Liver (tissue), 9 donors: ENCODE data around the gene RCN2. TPM values are rescaled to one million over a fixed set of nuclear protein-coding genes. Genes with fewer than 3 reads are reported as not detected.
A peak's percentile ranks its signal among the peaks of the same experiment; 100 is the strongest.

Source experiments
- DNase-seq: peaks from one replicate; pipeline ENCODE4 v3.0.0-alpha.2; 2017; ENCODE audit warnings: low spot score
- H3K27ac ChIP-seq, 2 donors: one replicate each; pipeline ENCODE4 v1.7.0; 2013; ENCODE audit warnings: inconsistent platforms in 2 of 2, low read length in 2 of 2, control low read depth in 1 of 2, low read depth in 1 of 2, mild to moderate bottlenecking in 1 of 2
- H3K27me3 ChIP-seq, 4 donors: one replicate each; pipeline versions ENCODE4 v1.6.1 to v1.7.0; 2013; ENCODE audit warnings: low read length in 3 of 4, inconsistent platforms in 1 of 4, mild to moderate bottlenecking in 1 of 4, moderate library complexity in 1 of 4; ENCODE audit not compliant: control insufficient read depth in 4 of 4, insufficient read depth in 4 of 4
- H3K36me3 ChIP-seq, 4 donors: one replicate each; pipeline versions ENCODE4 v1.6.1 to v1.7.0; 2013; ENCODE audit warnings: low read length in 3 of 4, mild to moderate bottlenecking in 3 of 4, low read depth in 1 of 4, moderate library complexity in 1 of 4; ENCODE audit not compliant: control insufficient read depth in 4 of 4, insufficient read depth in 3 of 4
- H3K4me1 ChIP-seq, 4 donors: one replicate each; pipeline versions ENCODE4 v1.6.1 to v1.7.0; 2013; ENCODE audit warnings: low read length in 3 of 4, mild to moderate bottlenecking in 3 of 4, moderate library complexity in 1 of 4; ENCODE audit not compliant: control insufficient read depth in 4 of 4, insufficient read depth in 4 of 4
- H3K4me3 ChIP-seq, 3 donors: one replicate each; pipeline versions ENCODE4 v1.6.1 to v1.7.0; 2013; ENCODE audit warnings: low read length in 3 of 3, control low read depth in 1 of 3, low read depth in 1 of 3, mild to moderate bottlenecking in 1 of 3
- H3K9ac ChIP-seq, 2 donors: one replicate each; pipeline ENCODE4 v1.7.0; 2013; ENCODE audit warnings: low read length in 2 of 2, mild to moderate bottlenecking in 2 of 2, moderate library complexity in 2 of 2, control low read depth in 1 of 2, low read depth in 1 of 2
- H3K9me3 ChIP-seq, 4 donors: one replicate each; pipeline versions ENCODE4 v1.6.1 to v1.7.0; 2013; ENCODE audit warnings: low read length in 3 of 4; ENCODE audit not compliant: control insufficient read depth in 4 of 4
- ATF3 ChIP-seq: IDR thresholded peaks from 2 replicates; pipeline ENCODE4 v1.6.1; 2016; ENCODE audit warnings: antibody characterized with exemption
- EGR1 ChIP-seq, 2 donors: IDR thresholded peaks; 2 replicates each; pipeline ENCODE4 v1.6.1; 2016 to 2018; ENCODE audit warnings: antibody characterized with exemption in 2 of 2, low read depth in 2 of 2
- FOXA1 ChIP-seq: IDR thresholded peaks from 2 replicates; pipeline ENCODE4 v1.6.1; 2016; ENCODE audit warnings: antibody characterized with exemption
- FOXA2 ChIP-seq: IDR thresholded peaks from 2 replicates; pipeline ENCODE4 v1.6.1; 2016; ENCODE audit warnings: antibody characterized with exemption
- GABPA ChIP-seq, 2 donors: IDR thresholded peaks in 1 of 2; conservative IDR thresholded peaks in 1 of 2; 2 replicates each; pipeline ENCODE4 v1.6.1; 2016; ENCODE audit warnings: antibody characterized with exemption in 2 of 2, mild to moderate bottlenecking in 1 of 2, moderate library complexity in 1 of 2
- HNF4G ChIP-seq: IDR thresholded peaks from 2 replicates; pipeline ENCODE4 v1.6.1; 2016; ENCODE audit warnings: antibody characterized with exemption
- JUND ChIP-seq, 2 donors: IDR thresholded peaks; 2 replicates each; pipeline ENCODE4 v1.6.1; 2016; ENCODE audit warnings: antibody characterized with exemption in 2 of 2
- NR2F2 ChIP-seq: IDR thresholded peaks from 2 replicates; pipeline ENCODE4 v1.6.1; 2016; ENCODE audit warnings: antibody characterized with exemption
- RAD21 ChIP-seq, 2 donors: IDR thresholded peaks; 2 replicates each; pipeline ENCODE4 v1.6.1; 2016; ENCODE audit warnings: antibody characterized with exemption in 2 of 2, mild to moderate bottlenecking in 2 of 2
- RXRA ChIP-seq, 2 donors: IDR thresholded peaks; 2 replicates each; pipeline ENCODE4 v1.6.1; 2017 to 2018; ENCODE audit warnings: antibody characterized with exemption in 2 of 2, mild to moderate bottlenecking in 1 of 2
- TAF1 ChIP-seq: conservative IDR thresholded peaks from 2 replicates; pipeline ENCODE4 v1.6.1; 2016; ENCODE audit warnings: antibody characterized with exemption, mild to moderate bottlenecking
- YY1 ChIP-seq: IDR thresholded peaks from 2 replicates; pipeline ENCODE4 v1.6.1; 2016; ENCODE audit warnings: antibody characterized with exemption, mild to moderate bottlenecking
- WGBS: extraction: QIAGEN DNeasy Blood & Tissue Kit; methylation state at CpG from one replicate; pipeline ENCODE4 v1.1.7; 2013; 5-methylcytosine and 5-hydroxymethylcytosine counted together
- polyA plus RNA-seq, 2 donors: library from polyadenylated mRNA; stranded (reverse) in 1 of 2; unstranded in 1 of 2; fragments of 200-250 nt in 1 of 2; fragments of >200 nt in 1 of 2; fragmentation: Nextera tagmentation in 1 of 2; extraction: Ambion mirVana in 1 of 2; gene quantifications; one replicate each; pipeline versions ENCODE4 v1.2.1 to v1.2.3, GENCODE V29; 2013 to 2015
- total RNA-seq, 2 donors: library from RNA; depleted of rRNA; stranded (reverse); fragments of >200 nt; gene quantifications; one replicate each; pipeline ENCODE4 v1.2.3, GENCODE V29; 2014
- TF ChIP-seq, protein P1 (sequence below): IDR thresholded peaks from 2 replicates; pipeline ENCODE4 v1.6.1; 2016; ENCODE audit warnings: antibody characterized with exemption, mild to moderate bottlenecking
- TF ChIP-seq, protein P2 (sequence below): IDR thresholded peaks from 2 replicates; pipeline ENCODE4 v1.6.1; 2016; ENCODE audit warnings: antibody characterized with exemption
- TF ChIP-seq, protein P3 (sequence below): fragments of 150-350 bp; IDR thresholded peaks from 2 replicates; pipeline ENCODE4 v1.5.1; 2017; ENCODE audit warnings: improper control_type of control experiment, low read depth, low read length; ENCODE audit not compliant: missing input control
- TF ChIP-seq, protein P4 (sequence below): IDR thresholded peaks from 2 replicates; pipeline ENCODE4 v1.6.1; 2016; ENCODE audit warnings: antibody characterized with exemption
- donor health status: healthy.
- donor health status: healthy.
- donor health status: healthy.
- donor health status: healthy.
- donor health status: healthy.

The RCN2 gene
- total and polyA plus RNA-seq, 4 donors: 8.7 to 28.2 (median 15.1) TPM

DNA sequence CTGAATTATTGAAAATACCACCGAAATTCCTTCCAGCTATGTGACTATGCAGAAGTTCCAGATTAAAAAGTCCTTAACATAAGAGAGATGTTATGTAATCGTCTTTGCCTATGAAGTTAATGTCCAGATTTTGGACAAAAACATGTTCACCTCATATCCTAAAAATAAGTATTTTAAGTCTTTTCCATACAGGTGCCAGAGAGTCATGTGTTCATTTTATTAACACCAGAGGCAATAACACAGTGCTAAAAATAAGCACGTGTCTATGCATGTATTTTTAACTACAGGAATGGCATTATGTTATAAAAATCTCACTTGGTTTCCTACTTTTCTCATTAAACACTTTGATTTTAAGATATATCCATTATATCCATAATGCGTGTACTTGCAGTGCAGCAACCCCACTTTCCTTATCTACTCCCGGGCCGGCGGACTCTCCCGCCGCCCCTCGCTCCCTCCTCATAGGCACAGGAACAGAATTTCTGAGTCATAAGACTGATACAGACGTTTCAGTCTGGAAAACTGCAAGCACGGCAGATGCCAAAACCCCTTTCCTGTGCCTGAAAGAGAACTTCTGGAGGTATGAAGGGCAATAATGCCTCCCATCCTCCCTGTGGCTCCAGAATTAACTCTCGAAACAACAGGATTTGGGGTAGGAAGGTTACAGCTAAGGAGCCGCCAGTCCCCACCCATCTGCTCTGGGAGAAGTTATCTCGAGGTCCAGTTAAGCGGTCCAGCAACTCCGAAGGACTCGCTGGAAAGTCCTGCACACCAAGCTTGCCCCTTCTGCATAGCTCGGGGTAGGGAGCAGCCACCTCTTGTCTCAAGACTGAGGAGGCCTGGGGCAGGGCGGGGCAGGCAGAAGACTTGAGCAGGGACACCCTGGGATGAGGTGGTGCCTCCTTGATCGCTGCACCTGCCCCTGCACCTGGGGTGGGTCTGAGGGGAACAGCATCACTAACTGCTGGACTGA is 41.1 kb downstream of the RCN2 start:
- Histone ChIP-seq H3K9me3 (no peaks in the 10 kb centered on the region), H3K4me1 (no peaks in the 10 kb centered on the region), H3K36me3 (no peaks in the 10 kb centered on the region), H3K9ac (no peak overlapping the region), H3K27ac (no peak overlapping the region), H3K27me3 (no peaks in the 10 kb centered on the region), H3K4me3 (no peak overlapping the region)
- TF ChIP-seq TAF1 (no peak), JUND (IDR thresholded peaks at IDR 0.05) (peak in 1 of 2 donors; percentile 42), GABPA (IDR thresholded peaks at IDR 0.05 in 1 of 2, conservative IDR thresholded peaks at IDR 0.05 in 1 of 2) (no peak)
- no peak for DNase-seq
- 66% methylated on average over 21 of the region's 21 CpGs for WGBS

DNA sequence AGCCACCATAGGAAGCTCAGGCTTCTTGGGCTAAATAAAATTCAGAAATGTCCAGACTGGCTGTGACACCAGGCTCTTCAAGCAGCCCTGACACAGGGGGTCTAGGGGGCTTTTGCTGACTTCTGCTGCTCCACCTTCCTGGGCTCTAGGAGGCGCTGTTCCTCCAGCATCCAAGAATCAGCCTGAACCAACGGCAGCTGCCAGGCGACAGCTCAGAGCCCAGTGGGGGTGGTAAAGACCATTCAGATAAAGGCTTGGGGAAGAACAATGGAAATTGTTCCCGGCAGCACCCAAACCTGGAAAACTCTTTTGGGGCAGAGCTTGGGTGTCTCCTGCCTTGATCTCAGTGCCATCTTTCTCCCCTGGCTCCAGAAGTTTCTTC is 41.8 kb downstream of the RCN2 start:
- H3K9ac ChIP-seq: no peak overlapping the region
- DNase-seq: no peak

GRCh38 chr15:76973906-76974305 is 42.4 kb downstream of the RCN2 start:
- Histone ChIP-seq H3K36me3 (no peaks in the 10 kb centered on the region), H3K27me3 (no peaks in the 10 kb centered on the region), H3K4me3 (no peak overlapping the region), H3K4me1 (no peaks in the 10 kb centered on the region), H3K27ac (no peak overlapping the region), H3K9ac (no peak overlapping the region), H3K9me3 (peaks cover 0 to 2% (median 0%) of the 10 kb centered on the region in 4 donors)
- DNase-seq: no peak
- TF ChIP-seq GABPA (IDR thresholded peaks at IDR 0.05 in 1 of 2, conservative IDR thresholded peaks at IDR 0.05 in 1 of 2) (no peak), RXRA (IDR thresholded peaks at IDR 0.05) (no peak), YY1 (no peak), FOXA1 (no peak), NR2F2 (no peak), RAD21 (IDR thresholded peaks at IDR 0.05) (no peak), FOXA2 (no peak), HNF4G (no peak), EGR1 (IDR thresholded peaks at IDR 0.05; ENCODE audit: low read depth in 2 of 2) (no peak), JUND (IDR thresholded peaks at IDR 0.05) (no peak), ATF3 (no peak)
- TF ChIP-seq, protein P1, sequence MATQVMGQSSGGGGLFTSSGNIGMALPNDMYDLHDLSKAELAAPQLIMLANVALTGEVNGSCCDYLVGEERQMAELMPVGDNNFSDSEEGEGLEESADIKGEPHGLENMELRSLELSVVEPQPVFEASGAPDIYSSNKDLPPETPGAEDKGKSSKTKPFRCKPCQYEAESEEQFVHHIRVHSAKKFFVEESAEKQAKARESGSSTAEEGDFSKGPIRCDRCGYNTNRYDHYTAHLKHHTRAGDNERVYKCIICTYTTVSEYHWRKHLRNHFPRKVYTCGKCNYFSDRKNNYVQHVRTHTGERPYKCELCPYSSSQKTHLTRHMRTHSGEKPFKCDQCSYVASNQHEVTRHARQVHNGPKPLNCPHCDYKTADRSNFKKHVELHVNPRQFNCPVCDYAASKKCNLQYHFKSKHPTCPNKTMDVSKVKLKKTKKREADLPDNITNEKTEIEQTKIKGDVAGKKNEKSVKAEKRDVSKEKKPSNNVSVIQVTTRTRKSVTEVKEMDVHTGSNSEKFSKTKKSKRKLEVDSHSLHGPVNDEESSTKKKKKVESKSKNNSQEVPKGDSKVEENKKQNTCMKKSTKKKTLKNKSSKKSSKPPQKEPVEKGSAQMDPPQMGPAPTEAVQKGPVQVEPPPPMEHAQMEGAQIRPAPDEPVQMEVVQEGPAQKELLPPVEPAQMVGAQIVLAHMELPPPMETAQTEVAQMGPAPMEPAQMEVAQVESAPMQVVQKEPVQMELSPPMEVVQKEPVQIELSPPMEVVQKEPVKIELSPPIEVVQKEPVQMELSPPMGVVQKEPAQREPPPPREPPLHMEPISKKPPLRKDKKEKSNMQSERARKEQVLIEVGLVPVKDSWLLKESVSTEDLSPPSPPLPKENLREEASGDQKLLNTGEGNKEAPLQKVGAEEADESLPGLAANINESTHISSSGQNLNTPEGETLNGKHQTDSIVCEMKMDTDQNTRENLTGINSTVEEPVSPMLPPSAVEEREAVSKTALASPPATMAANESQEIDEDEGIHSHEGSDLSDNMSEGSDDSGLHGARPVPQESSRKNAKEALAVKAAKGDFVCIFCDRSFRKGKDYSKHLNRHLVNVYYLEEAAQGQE: no peak
- TF ChIP-seq, protein P2, sequence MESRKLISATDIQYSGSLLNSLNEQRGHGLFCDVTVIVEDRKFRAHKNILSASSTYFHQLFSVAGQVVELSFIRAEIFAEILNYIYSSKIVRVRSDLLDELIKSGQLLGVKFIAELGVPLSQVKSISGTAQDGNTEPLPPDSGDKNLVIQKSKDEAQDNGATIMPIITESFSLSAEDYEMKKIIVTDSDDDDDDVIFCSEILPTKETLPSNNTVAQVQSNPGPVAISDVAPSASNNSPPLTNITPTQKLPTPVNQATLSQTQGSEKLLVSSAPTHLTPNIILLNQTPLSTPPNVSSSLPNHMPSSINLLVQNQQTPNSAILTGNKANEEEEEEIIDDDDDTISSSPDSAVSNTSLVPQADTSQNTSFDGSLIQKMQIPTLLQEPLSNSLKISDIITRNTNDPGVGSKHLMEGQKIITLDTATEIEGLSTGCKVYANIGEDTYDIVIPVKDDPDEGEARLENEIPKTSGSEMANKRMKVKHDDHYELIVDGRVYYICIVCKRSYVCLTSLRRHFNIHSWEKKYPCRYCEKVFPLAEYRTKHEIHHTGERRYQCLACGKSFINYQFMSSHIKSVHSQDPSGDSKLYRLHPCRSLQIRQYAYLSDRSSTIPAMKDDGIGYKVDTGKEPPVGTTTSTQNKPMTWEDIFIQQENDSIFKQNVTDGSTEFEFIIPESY: no peak
- TF ChIP-seq, protein P3, sequence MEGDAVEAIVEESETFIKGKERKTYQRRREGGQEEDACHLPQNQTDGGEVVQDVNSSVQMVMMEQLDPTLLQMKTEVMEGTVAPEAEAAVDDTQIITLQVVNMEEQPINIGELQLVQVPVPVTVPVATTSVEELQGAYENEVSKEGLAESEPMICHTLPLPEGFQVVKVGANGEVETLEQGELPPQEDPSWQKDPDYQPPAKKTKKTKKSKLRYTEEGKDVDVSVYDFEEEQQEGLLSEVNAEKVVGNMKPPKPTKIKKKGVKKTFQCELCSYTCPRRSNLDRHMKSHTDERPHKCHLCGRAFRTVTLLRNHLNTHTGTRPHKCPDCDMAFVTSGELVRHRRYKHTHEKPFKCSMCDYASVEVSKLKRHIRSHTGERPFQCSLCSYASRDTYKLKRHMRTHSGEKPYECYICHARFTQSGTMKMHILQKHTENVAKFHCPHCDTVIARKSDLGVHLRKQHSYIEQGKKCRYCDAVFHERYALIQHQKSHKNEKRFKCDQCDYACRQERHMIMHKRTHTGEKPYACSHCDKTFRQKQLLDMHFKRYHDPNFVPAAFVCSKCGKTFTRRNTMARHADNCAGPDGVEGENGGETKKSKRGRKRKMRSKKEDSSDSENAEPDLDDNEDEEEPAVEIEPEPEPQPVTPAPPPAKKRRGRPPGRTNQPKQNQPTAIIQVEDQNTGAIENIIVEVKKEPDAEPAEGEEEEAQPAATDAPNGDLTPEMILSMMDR: no peak
- TF ChIP-seq, protein P4, sequence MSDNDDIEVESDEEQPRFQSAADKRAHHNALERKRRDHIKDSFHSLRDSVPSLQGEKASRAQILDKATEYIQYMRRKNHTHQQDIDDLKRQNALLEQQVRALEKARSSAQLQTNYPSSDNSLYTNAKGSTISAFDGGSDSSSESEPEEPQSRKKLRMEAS: no peak
- 93% methylated on average over 2 of the region's 2 CpGs for WGBS

More for the DNA sequence above, 41.8 kb downstream of the RCN2 start:
- Histone ChIP-seq H3K4me3 (no peak overlapping the region), H3K27ac (no peak overlapping the region), H3K27me3 (no peaks in the 10 kb centered on the region), H3K4me1 (no peaks in the 10 kb centered on the region), H3K9me3 (no peaks in the 10 kb centered on the region), H3K36me3 (no peaks in the 10 kb centered on the region)
- TF ChIP-seq RAD21 (IDR thresholded peaks at IDR 0.05) (peak; percentile 54 to 63), RXRA (IDR thresholded peaks at IDR 0.05) (no peak), YY1 (no peak)
- WGBS: 27% methylated on average over 4 of the region's 4 CpGs
